Stomach (tissue), 4 donors: ENCODE results near the gene SCYL1.

Source experiments
- EP300 ChIP-seq: sonication (generic); formaldehyde crosslinking; IDR thresholded peaks from one replicate; pipeline ENCODE4 v1.6.1; 2017; ENCODE audit warnings: antibody characterized with exemption
- POLR2AphosphoS5 ChIP-seq, 3 donors: sonication (generic); formaldehyde crosslinking; IDR thresholded peaks; one replicate each; pipeline ENCODE4 v1.6.1; 2016; ENCODE audit warnings: antibody characterized with exemption in 3 of 3
- TF ChIP-seq, protein P1 (sequence below), 7 experiments: fragments of 450-650 bp in 4 of 7; fragments of 200-600 bp in 3 of 7; sonication (generic) in 3 of 7; IDR thresholded peaks; one replicate each; pipeline ENCODE4 v1.5.1; 2016 to 2019; ENCODE audit warnings: antibody characterized with exemption in 7 of 7, control low read depth in 2 of 7, mild to moderate bottlenecking in 1 of 7

- TF ChIP-seq, protein P1, sequence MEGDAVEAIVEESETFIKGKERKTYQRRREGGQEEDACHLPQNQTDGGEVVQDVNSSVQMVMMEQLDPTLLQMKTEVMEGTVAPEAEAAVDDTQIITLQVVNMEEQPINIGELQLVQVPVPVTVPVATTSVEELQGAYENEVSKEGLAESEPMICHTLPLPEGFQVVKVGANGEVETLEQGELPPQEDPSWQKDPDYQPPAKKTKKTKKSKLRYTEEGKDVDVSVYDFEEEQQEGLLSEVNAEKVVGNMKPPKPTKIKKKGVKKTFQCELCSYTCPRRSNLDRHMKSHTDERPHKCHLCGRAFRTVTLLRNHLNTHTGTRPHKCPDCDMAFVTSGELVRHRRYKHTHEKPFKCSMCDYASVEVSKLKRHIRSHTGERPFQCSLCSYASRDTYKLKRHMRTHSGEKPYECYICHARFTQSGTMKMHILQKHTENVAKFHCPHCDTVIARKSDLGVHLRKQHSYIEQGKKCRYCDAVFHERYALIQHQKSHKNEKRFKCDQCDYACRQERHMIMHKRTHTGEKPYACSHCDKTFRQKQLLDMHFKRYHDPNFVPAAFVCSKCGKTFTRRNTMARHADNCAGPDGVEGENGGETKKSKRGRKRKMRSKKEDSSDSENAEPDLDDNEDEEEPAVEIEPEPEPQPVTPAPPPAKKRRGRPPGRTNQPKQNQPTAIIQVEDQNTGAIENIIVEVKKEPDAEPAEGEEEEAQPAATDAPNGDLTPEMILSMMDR (IDR thresholded peaks at IDR 0.05): no peak
- no peak for TF ChIP-seq EP300
- TF ChIP-seq POLR2AphosphoS5 (IDR thresholded peaks at IDR 0.05): no peak
Measured at GRCh38 chr11:65541093-65541982, 16.5 kb downstream of the SCYL1 start.
